ENCODE measurements around the gene LMNTD1.

The LMNTD1 gene

DNA sequence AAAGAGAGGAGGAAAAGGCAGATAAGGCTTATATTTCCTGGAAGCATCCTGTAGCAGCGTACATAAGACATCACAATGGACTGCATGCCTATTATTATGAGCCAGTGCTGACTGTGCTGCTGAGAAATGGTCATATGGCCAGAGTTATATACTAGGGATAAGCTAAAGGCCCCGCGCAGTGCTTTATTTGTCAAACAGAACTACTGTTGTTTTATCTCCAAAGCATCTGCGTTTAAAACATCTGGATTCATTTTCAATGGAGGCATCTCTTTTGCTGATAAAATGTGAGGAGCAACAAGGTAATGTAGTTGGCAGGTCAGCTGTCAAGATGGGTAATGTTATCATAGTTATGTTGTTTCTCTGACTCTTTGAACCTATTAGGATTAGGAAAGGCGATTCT is 28.0 kb upstream of the LMNTD1 start:
- Histone ChIP-seq H3K4me3 (ENCODE audit: low read length) (no peak overlapping the region), H3K9me3 (ENCODE audit: control insufficient read depth, low read length) (no peaks in the 10 kb centered on the region), H3K4me1 (ENCODE audit: control insufficient read depth, insufficient read depth, low read length) (no peaks in the 10 kb centered on the region), H3K9ac (ENCODE audit: low read length) (no peak overlapping the region), H3K27me3 (ENCODE audit: control insufficient read depth, insufficient read depth, low read length) (no peaks in the 10 kb centered on the region), H3K36me3 (ENCODE audit: control insufficient read depth, insufficient read depth, low read length) (no peaks in the 10 kb centered on the region)

DNA sequence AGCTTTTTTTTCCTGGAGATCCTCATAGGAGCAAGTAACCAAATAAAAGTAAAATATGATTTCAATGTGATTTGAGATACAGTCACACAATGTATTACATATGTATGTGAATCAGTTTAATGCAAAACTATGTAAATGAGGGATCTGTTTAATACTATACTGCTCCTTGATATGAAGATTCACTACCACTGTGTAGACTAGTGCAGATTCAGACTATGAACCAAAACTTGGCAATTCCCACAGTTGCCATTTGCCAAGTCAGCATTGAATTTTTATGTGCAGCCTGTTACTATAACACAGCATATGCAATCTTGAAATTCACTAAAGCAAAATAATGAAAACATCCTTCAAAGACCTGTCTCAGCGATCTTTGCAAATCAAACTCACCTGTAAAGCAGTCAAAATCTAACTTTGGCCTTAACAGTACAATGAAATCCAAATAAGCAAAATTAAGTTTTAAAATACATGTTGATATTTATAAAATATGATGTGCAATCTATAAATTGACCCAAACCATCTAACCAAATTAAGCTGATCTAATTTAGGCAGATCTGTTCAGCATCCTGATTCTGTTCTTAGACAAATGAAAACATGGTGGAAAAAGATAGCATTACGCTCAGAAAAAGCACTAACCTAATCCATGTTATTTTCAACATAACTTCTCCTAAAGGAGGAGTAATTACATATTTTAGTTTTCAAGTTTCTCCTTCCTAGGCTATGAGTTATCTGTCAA is 25.5 kb upstream of the LMNTD1 start:
- no peaks in the 10 kb centered on the region for H3K9me3 ChIP-seq (ENCODE audit: control insufficient read depth, low read length)
- no peak overlapping the region for H3K9ac ChIP-seq (ENCODE audit: low read length)
- no peaks in the 10 kb centered on the region for H3K4me1 ChIP-seq (ENCODE audit: control insufficient read depth, insufficient read depth, low read length)
- no peaks in the 10 kb centered on the region for H3K36me3 ChIP-seq (ENCODE audit: control insufficient read depth, insufficient read depth, low read length)
- H3K4me3 ChIP-seq (ENCODE audit: low read length) = no peak overlapping the region
- H3K27me3 ChIP-seq (ENCODE audit: control insufficient read depth, insufficient read depth, low read length) = no peaks in the 10 kb centered on the region

DNA sequence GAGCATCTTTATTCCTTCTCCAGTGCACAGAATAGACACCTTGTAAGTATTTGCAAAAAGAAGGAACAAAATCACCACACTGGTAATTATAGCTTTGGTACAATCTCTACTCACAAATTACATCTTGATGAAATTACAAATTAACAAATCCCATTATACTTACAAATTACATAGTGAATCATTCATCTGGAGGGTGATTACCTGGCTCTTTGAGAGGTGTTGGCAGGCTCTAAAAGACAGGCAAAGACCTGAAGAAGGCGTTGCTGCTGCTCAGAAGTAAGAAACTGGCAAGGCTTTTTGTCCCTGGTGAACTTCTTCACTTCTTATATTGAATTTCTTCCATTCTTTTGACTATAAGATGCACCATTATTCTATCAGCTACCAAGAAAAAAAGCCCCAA is 21.7 kb upstream of the LMNTD1 start:
- H3K4me3 ChIP-seq (ENCODE audit: low read length) = no peak overlapping the region
- H3K9ac ChIP-seq (ENCODE audit: low read length) = no peak overlapping the region
- no peaks in the 10 kb centered on the region for H3K9me3 ChIP-seq (ENCODE audit: control insufficient read depth, low read length)
- H3K27me3 ChIP-seq (ENCODE audit: control insufficient read depth, insufficient read depth, low read length) = no peaks in the 10 kb centered on the region
- H3K4me1 ChIP-seq (ENCODE audit: control insufficient read depth, insufficient read depth, low read length) = no peaks in the 10 kb centered on the region
- H3K36me3 ChIP-seq (ENCODE audit: control insufficient read depth, insufficient read depth, low read length) = no peaks in the 10 kb centered on the region

DNA sequence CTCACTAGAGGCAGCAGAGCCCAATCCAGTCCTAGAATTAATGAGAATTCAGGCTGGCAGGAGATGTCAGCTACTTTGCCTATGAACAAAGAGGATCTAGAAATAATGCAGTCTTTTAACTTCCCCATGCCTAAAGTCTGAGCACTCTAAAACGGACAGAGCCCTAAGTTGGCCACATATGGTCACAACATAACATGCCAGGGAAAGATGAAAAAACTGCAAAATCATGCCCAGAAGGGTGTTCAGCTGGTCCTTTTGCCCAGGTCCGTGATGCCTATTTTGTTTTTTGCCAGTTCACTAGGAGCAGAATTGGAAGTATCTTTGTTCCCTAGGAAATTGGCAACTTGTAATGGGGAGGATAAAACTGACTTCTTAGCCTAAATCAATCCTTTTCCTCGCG is 20.3 kb upstream of the LMNTD1 start:
- H3K4me3 ChIP-seq (ENCODE audit: low read length) = no peak overlapping the region
- no peaks in the 10 kb centered on the region for H3K4me1 ChIP-seq (ENCODE audit: control insufficient read depth, insufficient read depth, low read length)
- H3K9ac ChIP-seq (ENCODE audit: low read length) = no peak overlapping the region
- H3K36me3 ChIP-seq (ENCODE audit: control insufficient read depth, insufficient read depth, low read length) = no peaks in the 10 kb centered on the region
- no peaks in the 10 kb centered on the region for H3K27me3 ChIP-seq (ENCODE audit: control insufficient read depth, insufficient read depth, low read length)
- no peaks in the 10 kb centered on the region for H3K9me3 ChIP-seq (ENCODE audit: control insufficient read depth, low read length)

DNA sequence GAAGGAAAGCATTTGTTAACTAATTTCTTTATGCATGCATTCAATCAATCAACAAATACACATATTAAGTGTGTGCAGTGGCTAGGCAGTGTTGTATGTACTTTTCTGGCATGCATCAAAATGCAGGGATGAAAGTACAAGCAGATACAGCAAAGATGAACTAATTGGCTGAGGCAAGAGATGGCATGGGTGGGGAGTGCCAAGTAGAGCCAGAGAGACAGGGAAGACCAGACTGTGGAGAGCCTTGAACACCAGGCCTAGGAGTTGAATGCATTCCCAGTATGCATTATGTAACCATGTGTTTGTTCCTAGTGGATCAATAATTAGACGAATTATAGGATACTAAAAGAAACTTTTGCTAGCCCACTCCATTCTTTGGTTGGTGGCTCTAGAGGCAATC is 17.3 kb upstream of the LMNTD1 start:
- Histone ChIP-seq H3K9me3 (ENCODE audit: control insufficient read depth, low read length) (no peaks in the 10 kb centered on the region), H3K4me3 (ENCODE audit: low read length) (no peak overlapping the region), H3K27me3 (ENCODE audit: control insufficient read depth, insufficient read depth, low read length) (no peaks in the 10 kb centered on the region), H3K36me3 (ENCODE audit: control insufficient read depth, insufficient read depth, low read length) (no peaks in the 10 kb centered on the region), H3K4me1 (ENCODE audit: control insufficient read depth, insufficient read depth, low read length) (no peaks in the 10 kb centered on the region), H3K9ac (ENCODE audit: low read length) (no peak overlapping the region)

DNA sequence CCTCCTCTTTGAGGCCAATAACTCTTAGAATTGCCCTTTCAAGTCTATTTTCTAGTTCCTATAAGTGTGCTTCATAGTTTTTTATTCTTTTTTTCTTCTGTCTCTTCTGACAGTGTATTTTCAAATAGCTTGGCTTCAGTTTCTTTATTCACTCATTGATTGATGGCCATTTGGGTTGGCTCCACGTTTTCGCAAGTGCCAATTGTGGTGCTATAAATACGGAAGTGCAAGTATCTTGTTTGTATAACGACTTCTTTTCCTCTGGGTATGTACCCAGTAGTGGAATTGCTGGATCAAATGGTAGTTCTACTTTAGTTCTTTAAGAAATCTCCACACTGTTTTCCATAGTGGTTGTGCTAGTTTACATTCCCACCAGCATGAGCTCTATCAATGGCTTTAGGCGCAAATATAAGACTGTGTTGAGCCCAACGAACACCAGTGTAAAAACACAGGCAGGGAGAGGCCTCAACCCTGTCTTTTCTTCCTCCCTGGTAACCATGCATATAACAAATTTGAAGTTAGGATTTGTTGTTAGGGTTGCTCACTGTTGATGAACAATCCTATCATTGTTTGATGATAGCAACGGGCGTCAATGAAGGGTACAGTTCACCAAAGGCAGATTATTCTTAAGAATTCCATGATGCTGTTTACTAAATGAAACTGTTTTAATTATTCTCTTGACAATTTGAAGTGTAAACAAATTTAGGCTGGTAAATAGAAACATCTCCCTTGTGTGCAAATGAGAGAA is 13.3 kb upstream of the LMNTD1 start:
- Histone ChIP-seq H3K9me3 (ENCODE audit: control insufficient read depth, low read length) (no peaks in the 10 kb centered on the region), H3K9ac (ENCODE audit: low read length) (no peak overlapping the region), H3K36me3 (ENCODE audit: control insufficient read depth, insufficient read depth, low read length) (no peaks in the 10 kb centered on the region), H3K4me1 (ENCODE audit: control insufficient read depth, insufficient read depth, low read length) (no peaks in the 10 kb centered on the region), H3K27me3 (ENCODE audit: control insufficient read depth, insufficient read depth, low read length) (no peaks in the 10 kb centered on the region), H3K4me3 (ENCODE audit: low read length) (no peak overlapping the region)

DNA sequence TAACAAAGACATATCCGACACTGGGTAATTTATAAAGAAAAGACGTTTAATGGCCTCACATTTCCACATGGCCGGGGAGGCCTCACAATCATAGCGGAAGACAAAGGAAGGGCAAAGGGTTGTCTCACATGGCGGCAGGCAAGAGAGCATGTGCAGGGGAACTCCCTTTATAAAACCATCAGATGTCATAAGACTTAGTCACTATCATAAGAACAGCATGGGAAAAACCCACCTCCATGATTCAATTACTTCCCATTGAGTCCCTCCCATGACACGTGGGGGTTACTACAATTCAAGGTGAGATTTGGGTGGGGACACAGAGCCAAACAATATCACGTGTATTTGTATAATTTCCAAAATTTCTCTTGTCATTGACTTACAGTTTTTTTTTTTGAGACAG is 5.5 kb upstream of the LMNTD1 start:
- H3K27me3 ChIP-seq (ENCODE audit: control insufficient read depth, insufficient read depth, low read length) = no peaks in the 10 kb centered on the region
- no peaks in the 10 kb centered on the region for H3K4me1 ChIP-seq (ENCODE audit: control insufficient read depth, insufficient read depth, low read length)
- no peak overlapping the region for H3K4me3 ChIP-seq (ENCODE audit: low read length)
- no peak overlapping the region for H3K9ac ChIP-seq (ENCODE audit: low read length)
- H3K36me3 ChIP-seq (ENCODE audit: control insufficient read depth, insufficient read depth, low read length) = no peaks in the 10 kb centered on the region
- no peaks in the 10 kb centered on the region for H3K9me3 ChIP-seq (ENCODE audit: control insufficient read depth, low read length)

DNA sequence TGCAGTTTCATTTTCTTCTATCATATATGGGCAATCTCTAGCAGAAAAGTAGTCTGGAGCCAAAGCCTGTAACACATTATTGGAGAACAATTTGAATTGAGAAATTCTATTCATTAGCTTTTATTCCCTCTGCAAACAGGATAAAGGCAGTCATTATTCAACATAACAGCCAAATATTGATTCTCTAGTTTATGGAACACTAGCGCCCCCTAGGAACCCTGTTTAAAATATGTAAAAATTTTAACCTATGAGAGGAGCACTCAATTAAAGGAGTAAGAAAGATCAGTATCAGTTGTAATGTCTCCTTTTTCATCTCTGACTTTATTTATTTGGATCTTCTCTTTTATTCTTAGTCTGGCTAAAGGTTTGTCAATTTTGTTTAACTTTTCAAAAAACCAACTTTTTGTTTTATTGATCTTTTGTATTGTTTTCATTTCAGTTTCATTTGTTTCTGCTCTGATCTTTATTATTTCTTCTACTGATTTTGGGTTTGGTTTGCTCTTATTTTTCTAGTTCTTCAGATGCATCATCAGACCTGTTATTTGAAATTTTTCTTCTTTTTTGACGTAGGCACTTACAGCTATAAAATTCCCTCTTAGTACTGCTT is 4.8 kb upstream of the LMNTD1 start:
- H3K9ac ChIP-seq (ENCODE audit: low read length) = no peak overlapping the region
- H3K4me3 ChIP-seq (ENCODE audit: low read length) = no peak overlapping the region
- no peaks in the 10 kb centered on the region for H3K4me1 ChIP-seq (ENCODE audit: control insufficient read depth, insufficient read depth, low read length)
- H3K36me3 ChIP-seq (ENCODE audit: control insufficient read depth, insufficient read depth, low read length) = no peaks in the 10 kb centered on the region
- no peaks in the 10 kb centered on the region for H3K27me3 ChIP-seq (ENCODE audit: control insufficient read depth, insufficient read depth, low read length)
- H3K9me3 ChIP-seq (ENCODE audit: control insufficient read depth, low read length) = no peaks in the 10 kb centered on the region

DNA sequence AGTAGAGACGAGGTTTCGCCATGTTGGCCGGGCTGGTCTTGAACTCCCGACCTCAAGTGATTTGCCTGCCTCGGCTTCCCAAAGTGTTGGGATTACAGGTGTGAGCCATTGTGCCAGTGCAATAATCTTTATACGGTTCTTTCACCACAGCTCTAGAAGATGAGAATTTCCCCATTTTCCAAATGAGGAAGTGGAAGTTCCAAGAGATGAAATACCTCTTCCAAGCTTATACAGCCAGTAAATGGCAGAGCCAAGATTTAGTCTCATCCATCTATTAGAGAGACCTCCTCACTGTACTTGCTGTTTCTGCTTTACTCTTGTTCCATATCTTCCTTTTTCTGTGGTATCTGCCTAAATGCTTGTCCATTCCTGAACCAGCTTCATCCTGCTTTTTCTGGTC is 3.1 kb upstream of the LMNTD1 start:
- no peak overlapping the region for H3K4me3 ChIP-seq (ENCODE audit: low read length)
- no peaks in the 10 kb centered on the region for H3K36me3 ChIP-seq (ENCODE audit: control insufficient read depth, insufficient read depth, low read length)
- no peak overlapping the region for H3K9ac ChIP-seq (ENCODE audit: low read length)
- no peaks in the 10 kb centered on the region for H3K9me3 ChIP-seq (ENCODE audit: control insufficient read depth, low read length)
- no peaks in the 10 kb centered on the region for H3K4me1 ChIP-seq (ENCODE audit: control insufficient read depth, insufficient read depth, low read length)
- no peaks in the 10 kb centered on the region for H3K27me3 ChIP-seq (ENCODE audit: control insufficient read depth, insufficient read depth, low read length)

DNA sequence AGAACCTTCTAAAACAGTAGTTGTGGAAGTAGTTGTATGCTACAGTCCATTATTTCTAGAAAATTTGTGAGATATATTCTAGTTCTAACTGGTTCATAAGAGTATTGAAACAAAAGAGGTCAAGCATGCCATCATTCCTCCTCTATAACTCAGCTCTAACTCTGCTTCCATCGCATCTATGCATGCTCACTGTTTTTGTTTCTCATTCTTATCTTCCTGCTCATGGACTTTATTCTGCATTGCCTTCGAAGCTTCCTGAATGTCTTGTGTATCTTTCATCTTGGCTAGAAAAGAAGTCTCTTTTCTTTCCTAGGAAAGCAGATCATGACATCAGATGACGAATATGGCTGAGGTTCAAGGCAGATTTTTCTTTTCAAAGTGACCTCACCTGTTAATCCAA is 402 bp downstream of the LMNTD1 start:
- no peaks in the 10 kb centered on the region for H3K9me3 ChIP-seq (ENCODE audit: control insufficient read depth, low read length)
- no peak overlapping the region for H3K4me3 ChIP-seq (ENCODE audit: low read length)
- H3K27me3 ChIP-seq (ENCODE audit: control insufficient read depth, insufficient read depth, low read length) = no peaks in the 10 kb centered on the region
- H3K4me1 ChIP-seq (ENCODE audit: control insufficient read depth, insufficient read depth, low read length) = no peaks in the 10 kb centered on the region
- H3K36me3 ChIP-seq (ENCODE audit: control insufficient read depth, insufficient read depth, low read length) = no peaks in the 10 kb centered on the region
- no peak overlapping the region for H3K9ac ChIP-seq (ENCODE audit: low read length)

DNA sequence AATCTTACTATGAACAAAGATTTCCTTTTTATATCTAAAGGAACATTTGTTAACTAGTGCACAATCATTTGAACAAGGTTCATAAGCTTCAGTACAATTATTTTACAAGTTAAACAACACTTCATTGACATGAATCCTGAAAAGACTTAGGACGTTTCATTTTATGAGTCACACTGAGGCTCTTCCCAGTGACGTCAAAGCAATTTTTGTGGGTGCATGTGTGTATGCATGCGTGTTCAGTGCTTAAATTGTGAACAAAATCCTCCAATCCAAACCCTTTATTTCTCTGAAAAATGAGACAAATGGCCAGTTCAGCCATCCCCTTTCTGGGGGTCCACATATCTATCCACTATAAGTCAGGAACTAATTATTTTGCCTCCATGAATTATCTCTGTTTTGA is 2.9 kb downstream of the LMNTD1 start:
- no peaks in the 10 kb centered on the region for H3K4me1 ChIP-seq (ENCODE audit: control insufficient read depth, insufficient read depth, low read length)
- H3K9ac ChIP-seq (ENCODE audit: low read length) = no peak overlapping the region
- H3K9me3 ChIP-seq (ENCODE audit: control insufficient read depth, low read length) = no peaks in the 10 kb centered on the region

DNA sequence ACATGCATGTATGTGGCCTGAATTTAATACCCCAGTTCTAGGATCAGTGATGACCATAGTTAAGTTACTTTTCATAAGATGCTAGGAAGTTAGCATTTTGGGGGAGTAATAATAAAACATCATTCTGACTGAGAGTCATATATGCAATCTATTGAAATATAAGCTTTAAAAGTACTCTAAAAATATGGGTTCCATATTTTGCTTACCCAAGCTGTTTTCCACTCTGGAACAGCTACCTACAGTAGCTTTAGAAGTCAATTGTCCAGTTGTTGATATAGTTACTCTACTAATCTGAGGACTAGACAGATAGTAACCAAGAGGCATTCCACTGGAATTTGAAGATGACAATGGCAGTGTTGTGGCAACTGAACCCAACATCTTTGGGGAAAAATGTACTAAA is 4.0 kb downstream of the LMNTD1 start:
- Histone ChIP-seq H3K27me3 (ENCODE audit: control insufficient read depth, insufficient read depth, low read length) (no peaks in the 10 kb centered on the region), H3K4me1 (ENCODE audit: control insufficient read depth, insufficient read depth, low read length) (no peaks in the 10 kb centered on the region), H3K9me3 (ENCODE audit: control insufficient read depth, low read length) (no peaks in the 10 kb centered on the region), H3K36me3 (ENCODE audit: control insufficient read depth, insufficient read depth, low read length) (no peaks in the 10 kb centered on the region), H3K9ac (ENCODE audit: low read length) (no peak overlapping the region), H3K4me3 (ENCODE audit: low read length) (no peak overlapping the region)

More for the DNA sequence above, 2.9 kb downstream of the LMNTD1 start:
- H3K36me3 ChIP-seq (ENCODE audit: control insufficient read depth, insufficient read depth, low read length) = no peaks in the 10 kb centered on the region
- H3K4me3 ChIP-seq (ENCODE audit: low read length) = no peak overlapping the region
- no peaks in the 10 kb centered on the region for H3K27me3 ChIP-seq (ENCODE audit: control insufficient read depth, insufficient read depth, low read length)
